ENCODE measurements around the gene ANO3. TPM values are rescaled to one million over a fixed set of nuclear protein-coding genes. Genes with fewer than 3 reads are reported as not detected.

Gene ANO3
- total and polyA plus RNA-seq, 2 of the 8 experiments (the other 6 are each of a cell fraction or from before 2014, with no cell fraction given): not detected

- TF ChIP-seq CREB1 (IDR thresholded peaks at IDR 0.05): no peak
- no peak for TF ChIP-seq SP2 (IDR thresholded peaks at IDR 0.05; ENCODE audit: low read length)
- TF ChIP-seq TEAD4 (IDR thresholded peaks at IDR 0.05; ENCODE audit: low read depth, low read length): no peak
- no peak for TF ChIP-seq BCL11A (IDR thresholded peaks at IDR 0.05; ENCODE audit: low read depth in 2 of 2, low read length in 2 of 2)
- no peak for TF ChIP-seq EGR1 (IDR thresholded peaks at IDR 0.05; ENCODE audit: borderline replicate concordance, low read depth, low read length)
- TF ChIP-seq POLR2A (IDR thresholded peaks at IDR 0.05; ENCODE audit: control extremely low read depth in 1 of 2, low read depth in 2 of 2, low read length in 2 of 2): no peak
These were observed 371.7 kb downstream of the ANO3 start (continued) for GRCh38 chr11:26703411-26704191.
